ENCODE data around the gene STOX1.
"Not testable (repeated sequence)": the region's sequence is repeated elsewhere in the genome, so short reads cannot be mapped to it uniquely, and the experiment has no call there.

STOX1 gene

DNA sequence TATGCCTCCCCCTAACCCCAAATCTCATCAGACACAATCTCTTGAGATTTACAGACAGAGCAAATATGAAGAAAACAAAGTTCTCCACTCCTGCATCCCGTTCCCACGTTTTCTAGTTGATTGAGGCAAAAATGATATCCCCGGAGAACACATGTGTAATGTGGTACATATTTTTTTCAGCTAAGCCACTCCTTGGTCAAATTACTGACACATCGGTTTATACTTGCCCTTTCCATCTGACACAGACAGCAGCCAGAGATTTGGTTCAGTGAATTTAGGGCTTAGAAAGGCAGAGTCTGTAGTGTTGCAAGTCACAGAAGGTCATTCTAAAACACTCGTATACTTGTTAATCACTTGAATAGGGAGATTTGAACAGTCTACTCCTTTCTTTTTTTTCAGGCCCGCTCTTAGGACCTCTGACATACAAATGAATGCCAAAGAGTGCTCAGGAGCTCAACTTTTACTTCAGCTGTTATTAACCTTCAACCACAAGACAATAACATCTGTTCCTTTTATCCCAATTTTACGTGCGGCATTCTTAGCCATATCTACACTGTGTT lies 71.9 kb downstream of the STOX1 start:
- DNase-seq: no peak

DNA sequence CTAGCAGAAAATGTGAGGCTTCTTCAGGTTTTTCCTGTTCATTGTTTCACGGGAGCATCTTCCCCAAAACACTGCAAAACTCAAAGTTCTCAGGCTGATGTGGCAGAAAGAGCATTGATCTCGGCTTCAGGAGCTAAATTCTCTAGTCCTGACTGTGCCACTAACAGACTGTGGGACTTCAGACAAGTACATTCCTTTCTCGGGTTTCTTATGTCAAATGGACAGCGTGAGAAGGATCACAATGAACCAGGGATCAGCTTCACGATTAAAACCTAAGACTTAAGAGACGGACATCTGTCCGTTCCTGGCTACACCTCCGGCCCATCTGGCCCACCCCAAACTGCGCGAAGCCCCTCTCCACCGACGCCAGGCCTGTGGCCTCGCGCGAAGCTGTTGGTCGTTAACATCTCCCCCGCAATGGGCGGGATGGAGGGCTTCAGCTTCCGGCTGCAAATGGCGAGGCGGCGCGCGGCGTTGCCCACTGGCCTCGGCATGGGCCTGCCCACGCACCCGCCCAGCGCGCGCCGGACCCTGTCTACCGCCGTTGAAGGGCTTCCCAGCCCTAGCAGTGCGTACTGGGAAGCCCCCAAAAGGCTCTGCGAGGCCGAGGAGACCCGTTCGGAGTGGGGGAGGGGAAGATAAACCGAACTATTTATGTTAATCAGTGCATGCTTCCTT lies 73.2 kb downstream of the STOX1 start:
- peak; percentile 20 for DNase-seq

DNA sequence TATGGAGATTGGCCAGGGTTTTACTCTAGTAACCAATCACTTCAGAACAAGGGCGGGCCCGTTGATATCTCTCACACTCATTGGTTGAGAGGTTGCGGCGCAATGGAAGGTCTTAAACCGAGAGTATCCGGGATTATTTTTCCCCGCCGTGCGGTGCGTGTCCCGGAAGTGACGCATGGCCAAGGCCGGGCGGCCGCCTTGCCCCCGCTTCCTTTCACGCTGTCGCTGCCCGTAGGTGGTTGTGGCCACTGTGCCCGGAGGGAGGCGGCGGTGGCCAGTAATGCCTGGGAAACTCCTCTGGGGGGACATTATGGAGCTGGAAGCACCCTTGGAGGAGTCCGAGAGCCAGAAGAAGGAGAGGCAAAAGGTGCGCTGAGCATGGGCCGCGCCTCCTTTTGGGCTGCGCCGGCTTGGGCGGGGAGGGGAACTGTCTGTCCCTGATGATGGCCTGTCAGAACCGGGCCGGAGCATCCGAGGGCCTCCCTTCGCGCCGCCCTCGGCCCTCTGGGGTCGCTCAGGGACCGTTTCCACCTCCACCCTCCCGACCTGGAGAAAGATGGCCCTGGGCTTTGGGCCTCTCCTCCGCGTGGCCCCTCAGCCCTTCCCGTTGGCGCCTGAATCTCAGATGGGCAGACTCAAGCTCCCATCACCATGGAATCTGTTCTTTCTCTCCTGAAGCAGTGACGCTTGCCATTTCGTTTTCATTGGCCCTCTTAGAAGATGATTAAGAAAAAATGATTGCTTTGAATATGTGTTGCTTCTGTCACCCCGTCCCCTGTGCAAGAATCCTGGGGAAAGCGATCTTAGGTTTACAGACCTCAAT lies 74.0 kb downstream of the STOX1 start, which contains the start of gene DDX50:
Gene DDX50, plus strand, starts transcription at position 211 of the 823 bp plus-strand sequence. Its CDS starts 70 bp downstream, at position 281.
- DNase-seq: peak; percentile 20

DNA sequence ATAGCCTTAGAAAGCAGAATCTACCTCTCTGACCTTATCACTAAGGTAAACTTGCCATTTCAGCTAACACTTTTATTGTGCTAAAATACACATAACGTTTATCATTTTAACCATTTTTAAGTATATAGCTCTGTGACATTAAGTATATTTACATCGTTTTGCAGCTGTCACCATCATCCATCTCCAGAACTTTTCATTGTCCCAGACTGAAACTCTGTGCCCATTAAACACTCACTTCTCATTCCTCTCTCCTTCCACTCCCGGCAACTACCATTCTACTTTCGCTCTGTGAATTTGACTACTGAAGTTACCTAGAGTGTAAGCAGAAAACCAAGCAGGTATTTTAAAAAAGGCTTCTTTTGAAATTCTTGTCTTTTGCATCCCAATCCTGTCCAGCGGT lies 75.1 kb downstream of the STOX1 start:
- DNase-seq: no peak

DNA sequence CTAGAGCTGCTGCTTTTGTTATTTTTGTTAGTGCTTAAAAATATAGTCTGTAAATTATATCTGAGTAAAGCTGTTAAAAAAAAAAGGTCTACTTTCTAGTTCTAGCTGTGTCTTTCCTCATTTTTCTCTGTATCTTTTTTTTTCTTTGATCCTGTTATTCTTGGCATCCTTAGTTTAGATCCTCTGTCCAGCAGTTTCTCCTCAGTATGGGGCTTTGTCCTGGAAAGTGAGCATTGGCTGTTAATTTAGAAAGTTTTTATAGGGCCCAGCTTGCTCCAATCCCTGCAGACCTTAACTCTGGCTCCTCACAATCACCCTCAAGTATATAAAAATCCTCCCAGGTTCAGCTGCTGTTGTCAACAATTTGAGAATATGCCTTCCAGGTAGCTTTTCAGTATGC lies 97.3 kb downstream of the STOX1 start:
- DNase-seq: no peak

DNA sequence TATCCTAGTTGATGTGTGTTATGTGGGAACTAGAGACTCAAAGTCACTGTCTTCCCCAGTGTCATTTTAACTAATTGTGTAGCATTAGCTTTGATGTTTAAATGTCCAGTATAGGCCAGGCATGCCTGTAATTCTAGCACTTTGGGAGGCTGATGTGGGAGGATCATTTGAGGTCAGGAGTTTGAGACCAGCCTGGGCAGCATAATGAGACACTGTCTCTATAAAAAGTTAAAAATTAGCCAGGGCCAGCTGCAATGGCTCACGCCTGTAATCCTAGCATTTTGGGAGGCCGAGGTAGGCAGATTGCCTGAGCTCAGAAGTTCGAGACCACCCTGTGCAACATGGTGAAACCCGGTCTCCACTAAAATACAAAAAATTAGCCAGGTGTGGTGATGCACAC lies 98.2 kb downstream of the STOX1 start:
- no peak for DNase-seq

DNA sequence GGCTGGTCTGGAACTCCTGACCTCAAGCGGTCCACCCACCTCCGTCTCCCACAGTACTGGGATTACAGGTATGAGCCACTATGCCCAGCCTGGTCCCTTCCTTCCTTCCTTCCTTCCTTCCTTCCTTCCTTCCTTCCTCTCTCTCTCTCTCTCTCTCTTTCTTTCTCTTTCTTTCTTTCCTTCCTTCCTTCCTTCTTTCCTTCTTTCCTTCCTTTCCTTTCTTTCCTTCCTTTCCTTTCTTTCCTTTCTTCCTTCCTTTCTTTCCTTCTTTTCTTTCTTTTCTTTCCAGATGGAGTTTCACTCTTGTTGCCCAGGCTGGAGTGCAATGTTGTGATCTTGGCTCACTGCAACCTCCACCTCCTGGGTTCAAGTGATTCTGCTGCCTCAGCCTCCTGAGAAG lies 101.8 kb downstream of the STOX1 start:
- DNase-seq: not testable (repeated sequence)

DNA sequence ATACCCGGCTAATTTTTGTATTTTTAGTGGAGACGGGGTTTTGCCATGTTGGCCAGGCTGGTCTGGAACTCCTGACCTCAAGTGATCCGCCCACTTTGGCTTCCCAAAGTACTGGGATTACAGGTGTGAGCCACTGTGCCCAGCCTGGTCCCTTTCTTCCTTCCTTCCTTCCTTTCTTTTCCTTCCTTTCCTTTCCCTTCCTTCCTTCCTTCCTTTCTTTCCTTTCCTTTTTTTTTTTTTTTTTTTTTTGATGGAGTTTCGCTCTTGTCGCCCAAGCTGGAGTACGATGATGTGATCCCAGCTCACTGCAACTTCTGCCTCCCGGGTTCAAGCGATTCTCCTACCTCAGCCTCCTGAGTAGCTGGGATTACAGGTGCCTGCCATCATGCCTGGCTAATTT lies 102.6 kb downstream of the STOX1 start:
- DNase-seq: not testable (repeated sequence)

DNA sequence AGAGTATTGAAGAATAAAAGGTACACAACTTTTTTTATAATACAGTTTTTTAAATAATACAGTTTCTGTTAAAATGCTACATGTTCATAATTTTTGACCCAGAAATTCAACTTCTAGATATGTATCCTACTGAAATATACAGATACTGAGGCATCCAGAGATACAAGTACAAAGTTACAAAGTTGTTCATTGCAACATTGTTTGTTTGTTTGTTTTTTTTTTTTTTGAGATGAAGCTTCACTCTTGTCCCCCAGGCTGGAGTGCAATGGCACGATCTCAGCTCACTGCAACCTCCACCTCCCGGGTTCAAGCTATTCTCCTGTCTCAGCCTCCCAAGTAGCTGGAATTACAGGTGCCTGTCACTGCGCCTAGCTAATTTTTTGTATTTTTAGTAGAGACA lies 105.5 kb downstream of the STOX1 start:
- DNase-seq: not testable (repeated sequence)

DNA sequence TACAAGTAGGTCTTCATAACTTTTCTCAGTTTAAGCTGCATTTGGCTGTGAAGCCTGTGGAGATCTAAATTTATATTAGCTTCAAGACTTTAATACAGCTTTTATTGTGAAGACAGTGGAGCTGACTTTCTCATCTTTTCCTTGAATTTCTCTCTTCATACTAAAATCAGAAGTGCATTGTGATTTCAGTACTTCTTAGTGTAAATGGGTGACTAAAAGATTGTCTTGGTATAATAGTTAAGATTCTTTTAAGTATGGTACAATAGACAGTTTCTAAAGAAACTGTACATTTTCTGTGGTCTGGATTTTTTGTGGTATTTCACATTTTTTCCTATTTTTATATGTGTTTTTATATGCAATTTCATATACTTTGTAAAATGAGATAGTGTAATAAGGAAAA lies 107.7 kb downstream of the STOX1 start:
- DNase-seq: no peak

DNA sequence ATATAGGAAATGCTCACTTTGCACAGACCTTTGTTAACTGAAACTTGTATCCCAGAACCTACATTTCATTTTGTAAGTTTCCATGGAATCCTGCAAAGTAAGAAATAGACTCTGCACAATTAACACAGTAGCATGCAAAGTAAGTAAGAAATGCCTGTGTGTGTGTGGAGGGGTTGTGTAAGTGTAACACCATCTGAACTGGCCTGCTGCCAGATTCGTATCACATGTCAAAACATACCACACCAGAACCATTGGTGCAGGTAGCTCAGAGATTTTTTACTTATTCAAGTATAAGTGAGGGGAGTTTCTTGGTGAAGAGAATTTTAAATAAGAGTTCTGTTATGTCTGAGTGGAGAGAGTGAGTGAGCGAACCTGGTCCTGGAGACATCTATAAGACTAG lies 110.8 kb downstream of the STOX1 start:
- DNase-seq: no peak

DNA sequence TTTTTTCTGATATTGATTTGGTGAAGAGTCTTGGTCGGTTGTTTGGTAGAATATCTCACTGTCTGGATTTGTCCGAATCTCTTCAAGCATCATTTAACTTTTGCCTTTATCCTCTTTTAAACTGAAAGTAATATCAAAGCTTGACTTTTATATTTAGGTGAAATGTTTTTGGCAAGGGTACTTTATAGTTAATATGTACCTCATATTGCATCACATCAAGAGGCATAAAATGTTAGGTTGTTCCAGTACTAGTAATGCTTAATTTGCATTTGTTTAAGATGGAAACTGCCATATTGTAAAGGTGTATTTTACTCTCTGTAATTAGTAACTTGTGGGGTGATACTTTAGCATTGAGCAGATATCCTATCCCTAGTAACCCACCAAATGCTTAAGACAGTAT lies 111.6 kb downstream of the STOX1 start:
- DNase-seq: no peak

DNA sequence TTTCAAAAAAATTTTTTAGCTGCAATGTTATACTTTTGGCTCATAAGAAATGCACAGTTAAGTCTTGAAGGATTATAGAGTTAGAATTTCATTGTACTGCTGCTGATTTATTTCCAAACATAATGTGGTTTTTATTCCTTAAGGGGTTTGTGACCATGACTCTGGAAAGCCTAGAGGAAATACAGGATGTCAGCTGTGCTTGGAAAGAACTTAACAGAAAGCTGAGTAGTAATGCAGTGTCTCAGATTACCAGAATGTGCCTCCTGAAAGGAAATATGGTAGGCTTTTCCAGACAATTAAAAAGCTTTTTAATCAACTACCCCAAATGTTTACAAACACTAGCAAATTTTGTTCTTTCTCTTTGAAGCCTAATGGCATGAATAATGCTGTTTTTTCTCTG lies 113.6 kb downstream of the STOX1 start:
- DNase-seq: not testable (repeated sequence)
